B cell (primary cell): ENCODE data around the gene QSER1. TPM values are rescaled to one million over a fixed set of nuclear protein-coding genes. Genes with fewer than 3 reads are reported as not detected.

Experiments used
- ATAC-seq: fragments of 200-7000 bp; cut with Tn5 transposase; one replicate; pipeline ENCODE4 v1.10.0; 2021; ENCODE audit warnings: low read depth, mild to moderate bottlenecking, moderate number of reproducible peaks, moderate library complexity
- CTCF ChIA-PET: fragments of 350-600 bp; sonication (Branson Sonifier 250); formaldehyde crosslinking; loops from one replicate; lab custom pipeline; 2021; ENCODE audit warnings: antibody characterized with exemption, inconsistent platforms; lab: Charles Lee
- POLR2A ChIA-PET: fragments of 350-600 bp; sonication (Branson Sonifier 250); formaldehyde crosslinking; loops from one replicate; lab custom pipeline; 2021; ENCODE audit warnings: antibody characterized with exemption; lab: Charles Lee
- DNase-seq: peaks from one replicate; pipeline ENCODE4 v3.0.0; 2013
- H2AFZ ChIP-seq: 2 replicates; pipeline ENCODE4 v1.6.1; 2012; ENCODE audit warnings: mild to moderate bottlenecking, low read depth, low read length; ENCODE audit not compliant: insufficient read depth, poor library complexity, severe bottlenecking
- H3K27ac ChIP-seq, 2 donors: 1 replicate in 1 of 2; 2 replicates in 1 of 2; pipeline ENCODE4 v1.5.1; 2012 to 2013; ENCODE audit warnings: low read length in 2 of 2, mild to moderate bottlenecking in 2 of 2, moderate library complexity in 1 of 2
- H3K27me3 ChIP-seq, 4 experiments: fragments of 200-600 bp in 1 of 4; sonication (generic) in 1 of 4; replicated peaks in 1 of 4; 1 replicate in 2 of 4; 2 replicates in 2 of 4; pipeline versions ENCODE4 v1.6.1 to v1.7.0; 2013 to 2016; ENCODE audit warnings: low read length in 3 of 4, mild to moderate bottlenecking in 2 of 4, mixed read lengths in 1 of 4, moderate library complexity in 1 of 4; ENCODE audit not compliant: insufficient read depth in 4 of 4, control insufficient read depth in 3 of 4; ENCODE audit errors: control extremely low read depth in 1 of 4
- H3K36me3 ChIP-seq, 2 experiments: replicated peaks in 1 of 2; 1 replicate in 1 of 2; 2 replicates in 1 of 2; pipeline versions ENCODE4 v1.6.1 to v1.7.1; 2013; ENCODE audit warnings: low read length in 1 of 2; ENCODE audit not compliant: insufficient read depth in 2 of 2, control insufficient read depth in 1 of 2; ENCODE audit errors: control extremely low read depth in 1 of 2, extremely low read depth in 1 of 2
- H3K4me1 ChIP-seq, 2 donors: fragments of 200-600 bp in 1 of 2; sonication (generic) in 1 of 2; 1 replicate in 1 of 2; 2 replicates in 1 of 2; pipeline versions ENCODE4 v1.5.1 to v1.6.1; 2013 to 2017; ENCODE audit warnings: low read length in 2 of 2; ENCODE audit not compliant: control insufficient read depth in 2 of 2, insufficient read depth in 2 of 2
- H3K4me2 ChIP-seq: replicated peaks from 2 replicates; pipeline ENCODE3; 2012; ENCODE audit warnings: mild to moderate bottlenecking, low read depth, low read length; ENCODE audit not compliant: poor library complexity, severe bottlenecking
- H3K4me3 ChIP-seq, 5 experiments: fragments of 200-600 bp in 1 of 5; sonication (generic) in 1 of 5; 1 replicate in 3 of 5; 2 replicates in 2 of 5; pipeline versions ENCODE4 v1.5.1 to v1.7.0; 2011 to 2016; ENCODE audit warnings: low read length in 4 of 5, mild to moderate bottlenecking in 4 of 5, low read depth in 2 of 5, control low read depth in 1 of 5, moderate library complexity in 1 of 5; ENCODE audit not compliant: insufficient read depth in 1 of 5; ENCODE audit errors: control extremely low read depth in 1 of 5, extremely low read depth in 1 of 5
- H3K79me2 ChIP-seq: fragments of 200-600 bp; sonication (generic); one replicate; pipeline ENCODE4 v1.6.0; 2016; ENCODE audit warnings: low read length; ENCODE audit not compliant: control insufficient read depth, insufficient read depth
- H3K9ac ChIP-seq: fragments of 200-600 bp; sonication (generic); 2 replicates; pipeline ENCODE4 v1.6.1; 2017; ENCODE audit warnings: mild to moderate bottlenecking, low read length, moderate library complexity
- H3K9me3 ChIP-seq, 3 donors: one replicate each; pipeline versions ENCODE4 v1.6.1 to v1.7.1; 2013; ENCODE audit warnings: low read length in 2 of 3; ENCODE audit not compliant: control insufficient read depth in 2 of 3, insufficient read depth in 1 of 3; ENCODE audit errors: control extremely low read depth in 1 of 3
- H4K20me1 ChIP-seq: 2 replicates; pipeline ENCODE4 v1.6.0; 2012; ENCODE audit warnings: mild to moderate bottlenecking, low read length; ENCODE audit not compliant: insufficient read depth, control insufficient read depth, poor library complexity, severe bottlenecking
- H3K27ac Mint-ChIP-seq: one replicate; pipeline ENCODE4 v1.8.0; 2021; ENCODE audit warnings: mixed read lengths
- H3K27me3 Mint-ChIP-seq: one replicate; pipeline ENCODE4 v1.8.0; 2021; ENCODE audit warnings: mixed read lengths
- H3K4me1 Mint-ChIP-seq: one replicate; pipeline ENCODE4 v1.8.0; 2021; ENCODE audit warnings: mixed read lengths
- H3K4me3 Mint-ChIP-seq: one replicate; pipeline ENCODE4 v1.8.0; 2021; ENCODE audit warnings: mixed read lengths
- H3K9me3 Mint-ChIP-seq: one replicate; pipeline ENCODE4 v1.8.0; 2022; ENCODE audit warnings: mixed read lengths; ENCODE audit not compliant: insufficient read depth
- CTCF ChIP-seq: fragments of 200-600 bp; IDR thresholded peaks from one replicate; pipeline ENCODE4 v1.8.0; 2022; ENCODE audit warnings: antibody characterized with exemption, mild to moderate bottlenecking
- EZH2 ChIP-seq: IDR thresholded peaks from 2 replicates; pipeline ENCODE4 v1.6.1; 2012; ENCODE audit warnings: borderline replicate concordance, low read depth, mild to moderate bottlenecking, moderate library complexity, low read length; ENCODE audit not compliant: insufficient read depth, poor library complexity, severe bottlenecking
- WGBS: methylation state at CpG from one replicate; pipeline ENCODE4 v1.1.5; 2013; ENCODE audit warnings: missing lambda C conversion rate; ENCODE audit not compliant: insufficient coverage; 5-methylcytosine and 5-hydroxymethylcytosine counted together
- intact Hi-C: fragments of 100-400 bp; cut with micrococcal nuclease; formaldehyde crosslinking; loops from one replicate; pipeline ENCODE4 v1.10.0; 2022
- polyA plus RNA-seq: library from polyadenylated mRNA; depleted of rRNA; stranded (reverse); fragments of >200 nt; gene quantifications from 2 replicates; pipeline ENCODE4 v1.2.3, GENCODE V29; 2012
- total RNA-seq, 2 donors: library from RNA; stranded (reverse); fragments of 120-200 nt in 1 of 2; gene quantifications; 1 replicate in 1 of 2; 2 replicates in 1 of 2; pipeline versions ENCODE4 v1.2.3 to v1.2.4, GENCODE V29; 2013 to 2022

QSER1 gene
- total and polyA plus RNA-seq, 2 donors (not counting 1 experiment from before 2014, with no cell fraction given): 2.5 to 23.1 TPM

- no peaks in the 10 kb centered on the region for H3K27me3 ChIP-seq
- no peaks in the 10 kb centered on the region for H3K27me3 Mint-ChIP-seq
- H3K4me1 Mint-ChIP-seq: peaks cover 3% of the 10 kb centered on the region
- ATAC-seq (no peak), DNase-seq (no peak)
- no peak overlapping the region for H3K4me2 ChIP-seq
- H3K9me3 ChIP-seq: no peaks in the 10 kb centered on the region
- no peaks in the 10 kb centered on the region for H4K20me1 ChIP-seq
- WGBS: no CpG with 5 or more reads among the region's 1 CpG
- no peaks in the 10 kb centered on the region for H3K9me3 Mint-ChIP-seq
- POLR2A ChIA-PET: no interaction called here
- no peak overlapping the region for H3K9ac ChIP-seq
- TF ChIP-seq CTCF (no peak), EZH2 (no peak)
- H3K79me2 ChIP-seq: no peaks in the 10 kb centered on the region
- no peaks in the 10 kb centered on the region for H3K4me1 ChIP-seq
- H3K27ac Mint-ChIP-seq: no peak overlapping the region
- CTCF ChIA-PET: no interaction called here
- no peaks in the 10 kb centered on the region for H3K36me3 ChIP-seq
- H2AFZ ChIP-seq: no peak overlapping the region
- H3K27ac ChIP-seq: no peak overlapping the region
- no peak overlapping the region for H3K4me3 ChIP-seq
- intact Hi-C loops: no loop called here
- H3K4me3 Mint-ChIP-seq: no peak overlapping the region
Measured at GRCh38 chr11:32851251-32851650, 41.4 kb upstream of the QSER1 start.

GRCh38 chr11:32852207-32852606, 40.4 kb upstream of the QSER1 start:
- Histone ChIP-seq H3K27ac (no peak overlapping the region), H3K4me1 (no peaks in the 10 kb centered on the region), H3K9ac (no peak overlapping the region), H3K4me3 (no peak overlapping the region), H4K20me1 (no peaks in the 10 kb centered on the region), H3K4me2 (no peak overlapping the region), H2AFZ (no peak overlapping the region), H3K36me3 (no peaks in the 10 kb centered on the region), H3K79me2 (no peaks in the 10 kb centered on the region), H3K27me3 (no peaks in the 10 kb centered on the region), H3K9me3 (no peaks in the 10 kb centered on the region)
- no peak overlapping the region for H3K27ac Mint-ChIP-seq
- WGBS: 97% methylated on average over 3 of the region's 4 CpGs
- H3K4me1 Mint-ChIP-seq: peaks cover 3% of the 10 kb centered on the region
- ChIA-PET POLR2A (no interaction called here), CTCF (no interaction called here)
- TF ChIP-seq CTCF: no peak
- TF ChIP-seq EZH2: no peak
- no peak for DNase-seq
- no peak for ATAC-seq
- no peak overlapping the region for H3K4me3 Mint-ChIP-seq
- no peaks in the 10 kb centered on the region for H3K27me3 Mint-ChIP-seq
- no peaks in the 10 kb centered on the region for H3K9me3 Mint-ChIP-seq
- intact Hi-C loops: no loop called here
